ENCODE data around the gene FZR1. TPM values are rescaled to one million over a fixed set of nuclear protein-coding genes. Genes with fewer than 3 reads are reported as not detected.

FZR1 gene
- total RNA-seq, 2 experiments from 2014 or later = 61.2 to 65.3 TPM

DNA sequence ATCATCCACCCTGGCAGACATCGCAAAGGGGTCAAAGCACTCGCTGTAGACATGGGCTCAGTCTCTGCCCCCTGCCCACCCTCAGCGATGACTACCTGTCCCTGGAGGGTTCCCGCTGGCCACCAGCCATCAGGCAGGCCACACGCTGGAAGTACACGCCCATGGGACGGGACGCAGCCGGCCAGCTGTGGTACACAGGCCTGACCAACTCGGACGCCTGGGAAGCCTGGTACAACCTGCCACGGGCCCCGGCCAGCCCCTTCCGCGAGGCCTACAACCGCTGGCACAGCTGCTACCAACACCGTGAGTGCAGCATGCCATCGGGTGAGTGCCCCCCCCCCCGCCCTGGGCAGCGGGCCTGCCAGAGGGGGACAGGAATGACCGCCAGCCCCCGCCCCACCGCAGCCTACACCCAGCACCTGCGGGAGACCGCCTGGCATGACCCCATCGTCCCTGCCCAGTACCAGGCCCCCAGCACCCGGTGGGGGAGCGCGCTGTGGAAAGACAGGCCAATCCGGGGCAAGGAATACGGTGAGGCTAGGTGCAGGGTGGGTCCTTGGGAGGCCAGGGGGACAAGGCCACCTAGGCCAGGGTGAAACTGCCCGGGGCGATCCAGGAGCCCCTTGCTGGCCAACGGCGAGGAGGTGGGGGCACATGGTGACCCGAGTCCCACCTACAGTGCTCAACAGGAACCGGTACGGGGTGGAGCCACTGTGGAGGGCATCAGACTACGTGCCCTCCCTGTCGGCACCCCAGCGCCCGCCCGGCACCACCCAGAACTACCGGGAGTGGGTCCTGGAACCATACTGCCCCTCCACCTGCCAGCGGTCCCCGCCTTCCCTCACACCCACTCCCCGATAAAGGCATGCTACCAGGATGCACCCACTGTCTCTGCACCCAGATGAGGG lies 37.3 kb downstream of the FZR1 start:
- Histone ChIP-seq H4K20me1 (ENCODE audit: insufficient read depth, low read length) (no peaks in the 10 kb centered on the region), H3K9me3 (ENCODE audit: low read length) (no peaks in the 10 kb centered on the region), H3K79me2 (ENCODE audit: insufficient read depth, low read depth, low read length) (no peaks in the 10 kb centered on the region), H3K4me2 (ENCODE audit: low read length) (no peak overlapping the region), H3K36me3 (ENCODE audit: insufficient read depth, low read length) (peaks cover 49% of the 10 kb centered on the region), H3K9me2 (ENCODE audit: insufficient read depth, low read length) (no peaks in the 10 kb centered on the region), H3K4me1 (ENCODE audit: insufficient read depth, low read length, poor library complexity, severe bottlenecking) (no peaks in the 10 kb centered on the region), H3K27ac (ENCODE audit: low read depth, low read length, poor library complexity, severe bottlenecking) (no peak overlapping the region), H2AFZ (ENCODE audit: low read length) (no peak overlapping the region), H3K4me3 (ENCODE audit: low read depth, low read length, poor library complexity, severe bottlenecking) (no peak overlapping the region)
- TF ChIP-seq, protein P1, sequence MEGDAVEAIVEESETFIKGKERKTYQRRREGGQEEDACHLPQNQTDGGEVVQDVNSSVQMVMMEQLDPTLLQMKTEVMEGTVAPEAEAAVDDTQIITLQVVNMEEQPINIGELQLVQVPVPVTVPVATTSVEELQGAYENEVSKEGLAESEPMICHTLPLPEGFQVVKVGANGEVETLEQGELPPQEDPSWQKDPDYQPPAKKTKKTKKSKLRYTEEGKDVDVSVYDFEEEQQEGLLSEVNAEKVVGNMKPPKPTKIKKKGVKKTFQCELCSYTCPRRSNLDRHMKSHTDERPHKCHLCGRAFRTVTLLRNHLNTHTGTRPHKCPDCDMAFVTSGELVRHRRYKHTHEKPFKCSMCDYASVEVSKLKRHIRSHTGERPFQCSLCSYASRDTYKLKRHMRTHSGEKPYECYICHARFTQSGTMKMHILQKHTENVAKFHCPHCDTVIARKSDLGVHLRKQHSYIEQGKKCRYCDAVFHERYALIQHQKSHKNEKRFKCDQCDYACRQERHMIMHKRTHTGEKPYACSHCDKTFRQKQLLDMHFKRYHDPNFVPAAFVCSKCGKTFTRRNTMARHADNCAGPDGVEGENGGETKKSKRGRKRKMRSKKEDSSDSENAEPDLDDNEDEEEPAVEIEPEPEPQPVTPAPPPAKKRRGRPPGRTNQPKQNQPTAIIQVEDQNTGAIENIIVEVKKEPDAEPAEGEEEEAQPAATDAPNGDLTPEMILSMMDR (conservative IDR thresholded peaks at IDR 0.05; ENCODE audit: low read length) = no peak
- no peak for TF ChIP-seq EZH2phosphoT487 (IDR thresholded peaks at IDR 0.05; ENCODE audit: borderline replicate concordance, low read depth, low read length)
- BruUV-seq (replicated peaks) = no TSS peak
- CTCF ChIA-PET (ENCODE audit: unreplicated experiment) = no interaction called here
- POLR2A ChIA-PET = no interaction called here
- no peak for DNase-seq (ENCODE audit: low spot score)
- intact Hi-C loops (cut with micrococcal nuclease; ENCODE audit: unreplicated experiment) = no loop called here

DNA sequence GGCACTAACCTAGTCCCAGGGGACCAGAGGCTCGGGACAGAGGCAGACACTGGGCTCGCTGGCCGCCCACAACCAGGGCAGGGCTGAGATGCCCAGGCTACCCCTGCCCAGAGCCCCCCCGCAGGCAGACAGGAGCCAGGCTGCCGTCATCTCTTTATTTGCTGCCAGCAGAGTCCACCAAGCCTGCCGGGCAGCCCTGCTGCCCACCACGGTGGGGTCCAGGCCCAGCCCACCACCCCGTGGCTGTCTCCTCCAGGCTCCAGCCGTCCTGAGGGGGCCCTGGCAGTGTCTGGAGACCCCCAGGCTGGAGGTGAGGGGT lies 37.9 kb downstream of the FZR1 start:
- Histone ChIP-seq H3K4me1 (ENCODE audit: insufficient read depth, low read length, poor library complexity, severe bottlenecking) (no peaks in the 10 kb centered on the region), H3K4me2 (ENCODE audit: low read length) (no peak overlapping the region), H2AFZ (ENCODE audit: low read length) (no peak overlapping the region), H3K36me3 (ENCODE audit: insufficient read depth, low read length) (peaks cover 49% of the 10 kb centered on the region), H3K4me3 (ENCODE audit: low read depth, low read length, poor library complexity, severe bottlenecking) (no peak overlapping the region), H3K27ac (ENCODE audit: low read depth, low read length, poor library complexity, severe bottlenecking) (no peak overlapping the region), H4K20me1 (ENCODE audit: insufficient read depth, low read length) (no peaks in the 10 kb centered on the region), H3K79me2 (ENCODE audit: insufficient read depth, low read depth, low read length) (no peaks in the 10 kb centered on the region), H3K9me3 (ENCODE audit: low read length) (no peaks in the 10 kb centered on the region), H3K9me2 (ENCODE audit: insufficient read depth, low read length) (no peaks in the 10 kb centered on the region)
- CTCF ChIA-PET (ENCODE audit: unreplicated experiment) = interaction anchor here (0.6 kb wide), 1 partner anchor 78 kb away, joined by 4 read pairs; no protein-coding TSS in a partner anchor
- DNase-seq (ENCODE audit: low spot score) = no peak
- POLR2A ChIA-PET = no interaction called here
- intact Hi-C loops (cut with micrococcal nuclease; ENCODE audit: unreplicated experiment) = no loop called here
- TF ChIP-seq, protein P1 (conservative IDR thresholded peaks at IDR 0.05; ENCODE audit: low read length) = no peak
- TF ChIP-seq EZH2phosphoT487 (IDR thresholded peaks at IDR 0.05; ENCODE audit: borderline replicate concordance, low read depth, low read length) = no peak
- BruUV-seq (replicated peaks) = no TSS peak

Measured in OCI-LY7 (cell line).